ENCODE measurements around the gene OLFML2B.

Gene OLFML2B

DNA sequence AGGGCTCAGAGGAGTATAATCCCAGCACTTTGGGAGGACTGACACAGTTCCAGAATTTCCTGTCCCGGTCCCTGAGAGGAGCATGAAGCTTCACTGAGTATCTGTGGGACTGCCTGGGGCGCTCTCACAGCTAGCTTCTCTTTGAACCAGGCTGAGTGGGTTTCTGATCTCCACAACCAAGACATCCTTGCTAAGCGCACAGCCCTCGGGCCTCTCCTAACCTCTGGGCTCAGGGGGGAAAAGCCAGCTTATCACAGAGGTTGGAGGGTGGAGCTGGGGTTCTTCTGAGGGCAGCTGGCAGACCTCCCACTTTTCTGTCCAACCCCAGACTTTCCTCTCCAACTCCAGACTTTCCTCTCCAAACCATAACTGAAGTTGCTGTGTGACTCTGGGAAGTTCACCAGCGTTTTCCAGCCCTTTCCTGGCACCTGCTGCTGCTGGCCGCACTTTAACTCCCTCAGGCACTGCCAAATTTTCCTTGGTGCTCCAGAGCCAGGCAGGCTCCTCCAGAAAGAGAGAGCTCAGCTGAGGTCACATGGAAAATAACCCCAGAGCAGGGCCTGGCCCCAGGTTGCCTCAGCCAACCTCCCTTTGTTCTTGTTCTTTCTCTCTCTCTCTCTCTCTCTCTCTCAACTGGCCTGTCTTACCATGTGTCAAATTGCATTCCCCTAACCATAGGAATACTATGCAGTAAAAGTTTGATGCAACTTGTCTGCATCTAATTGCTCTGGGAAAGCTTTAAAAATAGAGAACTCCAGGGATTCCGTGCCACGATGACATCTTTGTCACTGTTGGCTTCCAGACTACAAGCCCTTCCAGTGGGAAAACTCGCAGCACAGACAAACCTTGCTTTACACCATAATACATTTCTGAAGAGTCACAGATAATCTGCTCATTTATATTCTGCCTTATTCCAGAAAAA lies 49.5 kb downstream of the OLFML2B start:
- no peak for DNase-seq

- no peak for DNase-seq
Observed at GRCh38 chr1:161972828-161973227, 50.8 kb downstream of the OLFML2B start.

- DNase-seq: no peak
Observed at GRCh38 chr1:161970633-161971032, 53.0 kb downstream of the OLFML2B start.

- no peak for DNase-seq
Observed at GRCh38 chr1:161970036-161970435, 53.6 kb downstream of the OLFML2B start.

DNA sequence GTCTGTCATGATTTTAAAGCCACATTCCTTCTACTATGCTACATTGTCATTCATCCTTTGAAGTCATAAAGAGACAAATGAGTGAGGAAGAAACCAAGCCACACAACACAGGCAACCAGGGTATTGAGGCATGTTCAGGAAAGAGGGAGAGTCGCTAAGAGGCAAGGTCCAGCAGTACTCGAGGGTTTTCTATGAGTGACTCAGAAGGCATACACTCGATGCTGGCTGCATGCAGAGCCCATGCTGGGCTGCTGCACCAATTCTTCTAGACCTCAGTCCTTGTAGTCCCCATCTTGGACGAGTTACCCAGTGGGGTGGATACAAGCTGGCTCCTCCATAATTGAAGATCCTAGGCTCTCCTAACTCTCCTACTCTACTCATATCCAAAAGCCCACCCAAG lies 57.6 kb downstream of the OLFML2B start:
- no peak for DNase-seq

- peak in 1 of 5 donors; percentile 42 for DNase-seq
Observed at GRCh38 chr1:161962091-161962887, 61.4 kb downstream of the OLFML2B start.

GRCh38 chr1:161958425-161958824 lies 65.2 kb downstream of the OLFML2B start:
- no peak for DNase-seq

- DNase-seq: no peak
Observed at GRCh38 chr1:161956930-161957329, 66.7 kb downstream of the OLFML2B start.

- no peak for DNase-seq
Observed at GRCh38 chr1:161956097-161956496, 67.6 kb downstream of the OLFML2B start.

- no peak for DNase-seq
Observed at GRCh38 chr1:161955606-161956005, 68.1 kb downstream of the OLFML2B start.

DNA sequence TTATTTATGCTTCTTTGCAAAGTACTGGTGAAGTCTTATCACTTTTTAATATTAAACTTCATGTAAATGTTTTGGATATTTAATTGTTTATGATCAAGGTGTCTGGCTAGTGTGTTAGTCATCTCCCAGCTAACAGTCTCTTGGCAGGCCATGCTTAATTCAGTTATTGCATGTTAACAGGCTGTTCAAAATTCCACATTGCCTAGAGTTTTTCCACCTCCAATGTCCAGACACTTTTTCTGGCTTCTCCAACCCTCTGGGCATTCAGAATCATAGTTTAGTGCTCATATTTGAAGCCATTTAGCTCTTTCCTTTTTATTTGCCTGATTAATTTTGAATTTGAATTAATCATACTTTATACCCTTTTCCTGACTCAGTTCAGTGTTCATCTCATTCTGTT lies 69.2 kb downstream of the OLFML2B start:
- no peak for DNase-seq

- no peak for DNase-seq
Observed at GRCh38 chr1:161954050-161954449, 69.6 kb downstream of the OLFML2B start.

- no peak for DNase-seq
Observed at GRCh38 chr1:161953256-161953920, 70.3 kb downstream of the OLFML2B start.

GRCh38 chr1:161952607-161953172 lies 71.0 kb downstream of the OLFML2B start:
- no peak for DNase-seq

DNA sequence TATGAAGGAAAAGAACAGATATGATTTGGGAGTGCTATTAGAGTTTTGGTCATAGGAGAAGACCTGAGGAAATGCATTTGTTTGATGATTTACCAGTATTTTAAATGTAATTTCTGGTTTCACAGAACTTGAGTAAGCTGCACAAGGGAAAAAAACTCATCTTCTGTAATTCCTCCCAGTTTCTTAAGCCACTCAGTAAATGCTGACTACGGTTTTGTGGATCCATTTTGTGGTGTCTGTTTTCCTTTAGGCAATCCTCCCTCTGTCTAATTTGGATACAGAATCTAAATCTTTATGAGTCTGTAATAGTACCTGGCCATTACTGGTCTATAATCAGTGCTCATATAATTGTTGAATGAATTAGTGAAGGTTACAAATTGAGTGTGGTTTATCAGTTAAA lies 72.0 kb downstream of the OLFML2B start:
- no peak for DNase-seq

DNA sequence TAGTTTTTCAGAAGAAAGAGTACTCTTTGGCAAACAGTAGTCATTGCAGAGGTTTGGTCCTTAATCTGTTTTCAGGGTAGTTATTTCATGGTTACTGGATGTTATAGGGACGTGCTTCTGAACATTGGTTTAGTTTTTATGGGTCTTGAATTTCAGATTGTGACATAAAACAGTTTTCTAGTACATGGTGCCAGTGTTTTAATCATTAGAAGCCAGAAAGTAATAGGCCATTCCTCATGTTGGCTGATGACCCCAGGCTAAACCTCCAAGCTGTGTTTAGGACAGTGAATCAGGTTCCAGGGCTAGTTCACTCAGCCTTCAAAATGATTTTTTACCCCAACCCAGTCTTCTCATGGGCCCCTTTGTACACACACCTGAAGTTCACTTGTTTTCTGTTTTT lies 73.3 kb downstream of the OLFML2B start:
- DNase-seq: no peak

GRCh38 chr1:161949548-161949947 lies 74.1 kb downstream of the OLFML2B start:
- no peak for DNase-seq

GRCh38 chr1:161948435-161948834 lies 75.2 kb downstream of the OLFML2B start:
- DNase-seq: no peak

DNA sequence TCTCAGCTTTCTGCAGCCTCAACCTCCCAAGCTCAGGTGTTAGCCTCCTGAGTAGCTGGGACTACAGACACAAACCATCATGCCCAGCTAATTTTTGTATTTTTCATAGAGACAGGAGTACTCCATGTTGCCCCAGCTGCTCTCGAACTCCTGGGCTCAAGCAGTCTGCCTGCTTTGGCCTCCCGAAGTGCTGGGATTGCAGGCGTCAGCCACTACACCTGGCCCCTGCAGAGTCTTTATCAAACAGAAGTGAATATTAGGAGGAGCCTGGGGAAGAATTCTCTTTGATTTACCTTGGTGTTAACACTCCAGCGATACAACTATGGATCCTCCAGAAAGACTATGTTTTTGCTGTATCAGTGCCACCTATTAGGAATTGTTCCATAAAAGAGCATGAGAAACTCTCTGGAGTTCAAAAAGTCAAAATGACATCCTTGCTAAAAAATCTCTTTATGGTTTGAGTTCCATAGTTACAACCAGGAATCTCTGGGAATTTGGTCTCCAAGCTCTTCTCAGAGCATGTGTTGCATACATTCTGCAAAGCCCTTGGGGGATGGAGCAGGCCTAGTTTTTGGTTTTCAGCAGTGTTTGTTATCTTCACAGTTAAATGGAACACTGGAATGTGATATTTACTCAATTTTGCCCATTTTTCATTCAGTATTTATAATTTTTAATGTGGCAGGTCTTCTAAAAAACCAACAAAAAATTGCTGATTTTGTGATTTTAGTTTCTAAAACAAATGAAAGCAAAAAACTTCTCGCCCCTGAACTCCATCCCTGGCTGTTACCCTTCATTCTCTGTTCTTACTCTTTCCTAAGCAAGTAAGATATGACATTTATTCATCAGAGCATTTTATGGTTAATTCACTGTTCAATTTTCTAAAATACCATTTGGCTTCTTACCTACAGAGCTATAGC lies 77.3 kb downstream of the OLFML2B start:
- no peak for DNase-seq

- DNase-seq: no peak
Observed at GRCh38 chr1:161945306-161946060, 78.2 kb downstream of the OLFML2B start.

GRCh38 chr1:161944381-161944780 lies 79.3 kb downstream of the OLFML2B start:
- DNase-seq: no peak

Data from T-helper 1 cell (primary cell).